ENCODE data around the gene SLC35F3.
"Not testable (repeated sequence)": the region's sequence is repeated elsewhere in the genome, so short reads cannot be mapped to it uniquely, and the experiment has no call there.

SLC35F3 gene

DNA sequence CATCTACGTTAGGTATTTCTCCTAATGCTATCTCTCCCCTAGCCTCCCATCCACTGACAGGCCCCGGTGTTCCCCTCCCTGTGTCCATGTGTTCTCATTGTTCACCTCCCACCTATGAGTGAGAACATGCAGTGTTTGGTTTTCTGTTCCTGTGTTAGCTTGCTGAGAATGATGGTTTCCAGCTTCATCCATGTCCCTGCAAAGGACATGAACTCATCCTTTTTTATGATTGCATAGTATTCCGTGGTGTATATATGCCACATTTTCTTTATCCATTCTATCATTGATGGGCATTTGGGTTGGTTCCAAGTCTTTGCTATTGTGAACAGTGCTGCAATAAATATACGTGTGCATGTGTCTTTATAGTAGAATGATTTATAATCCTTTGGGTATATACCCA is 247.9 kb downstream of the SLC35F3 start:
- not testable (repeated sequence) for DNase-seq

DNA sequence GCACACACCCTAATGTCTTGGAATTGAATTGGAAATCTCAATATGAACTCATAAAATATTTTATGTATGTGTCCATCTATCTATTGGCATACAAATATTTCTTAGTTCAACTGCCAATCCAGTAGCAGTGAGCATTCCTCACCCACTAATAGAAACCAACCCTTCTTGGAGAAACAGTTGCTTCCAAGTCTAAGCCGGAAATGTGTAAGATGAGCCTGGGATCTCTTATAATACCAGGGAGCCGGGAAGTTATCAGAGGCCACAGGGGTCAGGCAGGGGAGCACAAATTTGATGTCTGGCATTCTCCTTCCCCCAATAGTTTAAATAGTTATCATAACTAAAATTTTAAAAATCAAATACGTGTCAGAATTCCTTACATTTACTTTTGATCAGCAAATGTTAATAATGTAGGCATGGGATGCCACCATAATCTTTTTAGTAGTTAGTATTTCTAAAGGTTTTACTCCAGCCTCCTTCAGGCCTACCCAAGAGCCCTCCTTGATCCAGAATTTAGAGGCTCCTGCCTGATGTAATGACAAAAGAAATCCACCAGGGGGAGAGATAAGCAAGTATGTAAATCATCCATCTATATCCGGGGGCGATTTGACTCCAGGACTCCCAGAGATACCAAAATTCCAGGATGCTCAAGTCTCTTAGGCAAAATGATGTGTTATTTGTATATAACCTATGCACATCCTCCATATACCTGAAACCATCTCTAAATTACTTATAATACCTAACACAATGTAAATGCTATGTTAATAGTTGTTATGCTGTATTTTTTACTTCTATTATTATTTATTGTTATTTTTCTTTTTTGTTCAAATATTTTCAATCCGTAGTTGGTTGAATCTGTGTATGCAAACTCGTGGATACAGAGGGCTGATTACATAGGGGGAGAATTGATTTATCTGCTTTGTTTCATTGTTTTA is 250.1 kb downstream of the SLC35F3 start:
- DNase-seq, result peak; percentile 77

DNA sequence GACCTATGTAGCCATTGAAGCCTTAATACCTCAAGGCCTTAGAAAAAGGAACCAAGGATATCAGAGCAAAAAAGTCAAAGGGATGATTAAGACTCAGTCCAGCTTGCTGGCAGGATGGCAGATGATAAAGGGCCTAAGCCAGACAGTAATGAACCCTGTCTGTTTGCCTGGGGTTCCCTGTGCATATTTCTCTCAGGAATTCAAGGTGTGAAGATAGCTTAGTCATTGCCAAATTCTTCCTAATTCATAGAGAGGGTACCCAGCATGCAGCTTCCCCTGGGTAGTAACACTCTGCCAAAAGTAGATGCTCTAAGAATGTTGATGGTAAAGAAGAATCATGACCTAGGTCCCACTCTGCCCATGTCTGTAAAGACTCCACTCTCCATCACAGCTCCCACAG is 258.2 kb downstream of the SLC35F3 start:
- no peak for DNase-seq

DNA sequence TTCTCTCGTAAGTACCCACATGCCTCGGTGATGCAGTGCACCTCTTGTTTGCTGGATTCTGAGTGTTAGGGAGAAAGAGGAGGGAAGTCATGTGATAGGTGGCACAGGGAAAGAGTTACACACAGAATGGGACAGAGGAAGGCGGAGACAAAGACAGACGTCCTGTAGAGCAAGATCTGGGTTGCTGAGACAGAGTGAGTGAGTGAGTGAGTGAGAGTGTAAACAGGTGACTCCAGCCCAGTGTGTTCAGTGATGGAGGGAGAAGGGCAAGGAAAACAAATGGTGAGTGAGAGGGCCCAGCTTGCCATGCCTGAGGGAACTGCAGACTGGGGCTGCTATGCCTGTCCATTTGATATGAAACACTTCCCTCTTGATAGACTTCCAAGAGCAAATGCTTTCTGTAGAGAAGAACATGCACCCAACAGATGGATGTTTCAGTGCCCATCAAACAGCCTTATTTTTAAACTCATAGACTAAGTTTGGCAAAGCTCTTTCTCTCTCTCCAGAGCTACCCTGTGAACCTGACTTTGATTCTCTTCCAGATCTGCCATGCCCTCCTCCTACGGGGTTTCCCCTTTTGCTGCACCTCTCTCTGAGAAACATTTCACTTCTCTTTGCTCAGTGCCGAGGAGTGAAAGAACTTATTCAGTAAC is 258.9 kb downstream of the SLC35F3 start:
- DNase-seq, result no peak

DNA sequence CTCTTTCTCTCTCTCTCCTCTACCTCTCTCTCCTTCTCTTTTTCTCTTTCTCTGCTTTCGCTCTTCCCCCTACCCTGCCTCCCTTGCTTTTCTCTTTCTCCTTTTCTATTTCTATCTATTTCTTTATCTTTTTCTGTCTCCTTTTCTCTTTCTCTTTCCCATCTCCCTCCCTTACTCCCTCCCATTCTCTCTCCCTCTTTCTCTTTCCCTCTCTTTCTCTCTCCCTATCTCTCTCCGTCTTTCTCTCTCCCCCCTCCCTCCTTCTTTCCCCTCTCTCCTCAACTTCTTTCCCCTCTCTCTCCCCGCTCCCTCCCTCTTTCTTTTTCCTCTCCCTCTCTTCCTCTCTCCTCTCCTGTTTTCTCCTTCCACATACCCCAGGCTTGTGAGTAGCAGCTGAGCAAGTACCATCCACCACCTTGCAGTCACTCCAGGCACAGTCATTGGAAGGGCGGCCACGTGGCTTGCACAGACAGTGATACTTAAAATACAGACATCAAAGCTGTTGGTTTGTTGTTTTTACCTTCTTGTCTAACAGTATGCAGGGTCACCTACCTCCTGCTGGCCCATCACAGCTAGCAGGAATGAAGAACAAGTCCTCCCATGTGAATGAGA is 259.7 kb downstream of the SLC35F3 start:
- DNase-seq, result no peak

DNA sequence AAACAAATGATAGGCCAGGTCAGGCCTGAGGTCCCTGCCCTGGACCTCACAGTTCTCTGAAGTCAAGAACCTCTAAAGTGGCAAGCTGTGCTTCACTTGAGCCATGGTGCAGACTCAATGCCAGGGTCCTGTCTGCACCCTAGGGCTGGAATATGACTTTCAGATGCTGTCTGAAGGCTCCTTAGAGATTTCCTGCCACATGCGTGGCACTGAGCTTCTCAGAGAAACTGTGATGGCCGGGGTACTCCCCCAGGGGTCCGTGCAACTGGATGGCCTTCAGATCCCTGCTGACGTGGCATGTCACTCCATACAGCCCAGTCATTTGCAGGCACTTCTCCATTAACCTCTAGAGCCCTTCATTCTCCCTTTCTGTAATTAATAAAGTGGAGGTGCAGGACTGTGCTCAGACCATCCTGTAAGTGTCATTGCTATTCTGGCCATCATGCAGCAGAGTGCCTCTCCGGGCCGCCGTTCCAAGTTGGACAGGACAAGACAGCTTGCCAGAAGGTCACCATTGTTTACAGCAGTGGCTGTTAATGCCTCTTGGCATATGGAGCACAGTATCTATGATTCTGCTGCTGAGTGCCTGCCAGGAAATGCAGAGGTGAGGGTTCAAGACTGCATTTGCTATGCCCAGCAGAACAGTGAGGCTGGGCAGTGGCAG is 263.7 kb downstream of the SLC35F3 start:
- DNase-seq, result no peak

DNA sequence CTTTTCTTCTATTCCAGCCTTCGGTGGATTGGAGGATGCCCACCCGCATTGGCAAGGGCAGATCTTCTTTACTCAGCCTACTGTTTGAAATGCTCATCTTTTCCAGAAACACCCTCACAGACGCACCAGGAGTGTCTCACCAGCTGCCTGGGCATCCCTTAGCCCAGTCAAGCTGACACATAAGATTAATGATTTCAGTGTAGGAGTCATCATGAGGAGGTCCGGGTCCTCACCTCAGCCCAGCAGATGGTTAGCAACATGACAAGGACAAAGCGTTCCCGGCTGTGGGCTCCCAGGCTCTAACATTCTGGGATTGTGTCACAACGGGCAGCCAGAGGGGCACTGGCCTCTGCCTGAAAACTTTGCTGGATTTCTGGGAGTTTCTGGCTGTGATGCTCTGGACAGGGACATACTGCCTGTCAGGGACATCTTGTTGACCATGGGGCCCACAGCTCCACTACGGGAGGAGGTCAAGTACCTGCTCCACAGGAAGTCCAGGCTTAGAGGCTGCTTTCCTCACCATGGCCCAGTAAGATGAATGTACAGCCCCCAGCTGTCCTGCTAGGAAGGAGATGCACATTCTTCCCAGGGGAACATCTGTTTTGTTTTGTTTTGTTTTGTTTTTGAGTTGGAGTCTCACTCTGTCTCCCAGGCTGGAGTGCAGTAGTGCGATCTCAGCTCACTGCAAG is 264.8 kb downstream of the SLC35F3 start:
- no peak for DNase-seq

DNA sequence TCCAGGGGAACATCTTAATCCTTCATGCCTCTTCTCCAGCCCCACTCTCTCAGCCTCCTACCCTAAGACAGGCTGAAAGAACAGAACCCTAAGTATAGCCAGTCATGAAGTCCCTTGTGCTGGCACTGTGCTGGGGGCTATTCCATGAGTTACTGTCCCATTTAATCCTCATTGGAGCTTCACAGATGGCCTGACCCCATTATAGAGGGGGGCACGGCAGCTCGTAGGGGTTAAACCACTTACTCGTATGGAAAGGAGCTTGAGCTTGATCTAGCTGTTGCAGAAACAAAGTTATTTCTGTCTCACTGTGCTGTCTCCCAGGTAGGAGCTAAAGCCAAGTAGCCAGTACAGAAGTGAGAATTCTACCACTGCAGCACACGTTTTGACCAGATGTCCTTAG is 265.6 kb downstream of the SLC35F3 start:
- DNase-seq, result no peak

DNA sequence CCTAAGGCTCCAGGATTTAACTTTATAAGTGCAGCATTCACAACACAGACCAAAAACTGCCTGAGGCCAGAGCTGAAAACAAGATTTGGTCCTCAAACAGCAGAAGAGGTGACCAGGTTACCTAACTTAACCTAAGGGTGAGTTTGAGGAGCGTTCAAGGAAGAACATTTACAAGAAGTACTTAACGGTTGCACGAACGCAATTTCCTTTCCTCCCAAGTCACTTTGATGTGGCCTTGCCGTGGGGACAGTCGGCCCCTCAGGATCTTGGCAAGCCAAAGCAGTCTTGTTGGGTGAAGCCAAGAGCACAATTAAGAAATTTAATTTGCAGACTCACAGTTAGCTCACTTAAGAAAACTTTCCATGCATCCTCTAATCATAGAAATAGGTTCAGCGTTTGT is 266.1 kb downstream of the SLC35F3 start:
- no peak for DNase-seq

DNA sequence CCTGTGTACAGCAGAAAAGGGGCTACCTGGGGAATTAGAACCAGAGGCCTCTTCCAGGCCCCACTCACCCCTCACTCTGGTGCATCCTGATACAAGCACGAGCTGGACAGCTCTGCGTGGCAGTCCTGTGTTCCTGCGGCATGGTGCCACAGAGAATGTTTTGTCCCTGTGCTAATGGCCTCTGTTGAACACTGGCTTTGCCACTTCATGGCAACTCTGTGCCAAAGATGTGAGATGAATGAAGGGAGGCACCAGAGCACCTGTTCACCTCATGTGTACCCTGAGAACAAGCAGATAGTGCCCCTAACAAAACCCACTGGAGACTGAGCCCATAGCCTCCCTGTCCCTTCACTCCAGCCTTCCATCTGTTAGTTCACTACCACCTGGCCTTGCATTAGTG is 269.5 kb downstream of the SLC35F3 start:
- no peak for DNase-seq

DNA sequence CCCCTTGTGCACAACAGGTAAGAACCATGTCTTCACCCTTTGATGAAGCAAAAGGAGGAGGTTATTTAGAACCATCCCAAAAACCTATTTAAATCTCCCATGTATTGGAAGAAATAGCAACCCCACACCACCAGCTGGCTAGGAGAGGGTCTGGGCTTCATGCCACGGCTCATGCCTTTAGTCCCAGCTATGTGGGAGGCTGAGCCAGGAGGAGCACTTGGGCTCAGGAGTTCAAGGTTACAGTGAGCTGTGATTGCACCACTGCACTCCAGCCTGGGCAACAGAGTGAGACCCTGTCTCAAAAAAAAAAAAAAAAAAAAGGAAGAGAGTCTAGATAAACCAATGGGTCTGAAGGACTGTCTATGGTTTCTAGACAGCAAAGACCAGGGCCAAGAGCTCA is 270.9 kb downstream of the SLC35F3 start:
- DNase-seq, result no peak

DNA sequence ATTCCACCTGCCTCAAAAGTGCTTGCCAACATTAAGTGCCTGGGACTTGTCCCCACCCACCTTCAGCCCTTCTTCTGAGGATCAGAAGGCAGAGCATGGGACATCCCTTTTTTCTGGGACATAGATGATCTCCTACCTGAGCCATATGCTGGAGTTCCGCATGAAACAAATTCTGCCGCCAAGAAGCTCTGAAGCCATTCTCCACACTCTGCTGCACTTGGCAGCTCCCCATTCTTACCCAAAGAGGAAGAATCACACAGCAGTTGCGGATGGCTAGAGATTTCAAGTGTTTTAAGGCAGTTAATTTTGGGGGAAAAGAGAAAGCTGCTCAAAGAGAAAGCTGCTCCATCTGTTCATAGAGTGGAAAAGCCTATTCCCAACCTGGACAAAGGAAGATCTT is 271.5 kb downstream of the SLC35F3 start:
- DNase-seq, result peak; percentile 23

DNA sequence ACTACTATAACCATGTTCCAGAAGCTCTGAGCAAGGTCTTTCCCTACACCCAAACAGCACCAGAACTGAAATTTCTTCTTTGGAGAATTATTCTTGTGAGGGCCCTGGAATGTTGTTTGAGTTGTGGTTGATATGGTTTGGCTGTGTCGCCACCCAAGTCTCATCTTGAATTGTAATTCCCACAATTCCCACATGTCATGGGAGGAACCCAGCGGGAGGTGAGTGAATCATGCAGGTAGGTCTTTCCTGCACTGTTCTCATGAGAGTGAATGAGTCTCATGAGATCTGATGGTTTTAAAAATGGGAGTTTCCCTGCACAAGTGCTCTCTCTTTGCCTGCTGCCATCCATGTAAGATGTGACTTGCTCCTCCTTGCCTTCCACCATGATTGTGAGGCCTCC is 272.4 kb downstream of the SLC35F3 start:
- DNase-seq, result not testable (repeated sequence)

DNA sequence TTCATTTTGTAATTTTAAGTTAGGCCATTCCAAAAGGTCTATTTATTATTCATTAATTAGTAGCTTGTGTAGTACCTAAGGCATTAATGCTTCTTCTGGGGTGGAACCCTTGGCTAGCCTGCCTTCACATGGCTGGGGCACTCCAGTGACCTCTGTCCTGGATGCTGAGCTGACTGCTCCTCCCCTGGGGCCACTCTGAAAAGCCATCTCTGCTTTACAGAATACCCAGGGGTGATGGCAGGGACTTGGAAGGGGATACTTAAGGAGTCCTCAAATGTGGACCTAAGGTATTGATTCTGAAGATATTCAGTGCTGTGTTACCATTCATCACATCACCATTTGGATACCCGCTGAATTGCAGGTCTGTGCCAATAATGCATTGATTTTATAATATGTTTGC is 281.0 kb downstream of the SLC35F3 start:
- DNase-seq, result no peak

DNA sequence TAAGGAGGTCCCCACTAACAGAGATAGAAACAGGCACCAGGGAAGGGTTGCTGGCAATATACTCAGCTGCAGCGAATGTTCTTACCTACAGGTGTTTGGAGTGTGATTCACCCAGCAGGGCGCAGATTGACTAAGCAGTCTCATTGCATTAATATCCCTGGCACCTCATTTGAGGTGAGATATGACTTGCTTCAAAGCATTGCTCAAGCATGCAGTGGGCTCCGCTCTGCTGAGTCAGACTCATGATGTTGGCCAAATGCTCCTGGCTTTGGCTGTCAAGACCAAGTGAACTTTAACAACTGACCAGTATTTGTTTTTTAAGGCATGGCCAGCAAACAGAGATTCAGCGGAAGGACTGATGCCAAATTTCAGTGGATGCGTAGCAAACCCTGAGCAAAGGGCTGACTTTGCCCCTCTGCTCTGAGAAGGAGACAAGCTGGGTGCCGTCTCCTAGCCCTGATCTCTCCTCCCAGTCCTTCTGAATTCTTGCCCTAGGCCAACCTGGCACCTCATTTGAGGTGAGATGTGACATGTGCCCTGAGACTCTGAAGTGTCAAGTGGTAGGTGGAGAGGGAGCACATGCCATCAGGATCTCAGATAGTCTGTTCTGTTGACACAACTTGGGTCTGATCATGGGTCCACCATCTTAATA is 281.7 kb downstream of the SLC35F3 start:
- DNase-seq, result no peak

DNA sequence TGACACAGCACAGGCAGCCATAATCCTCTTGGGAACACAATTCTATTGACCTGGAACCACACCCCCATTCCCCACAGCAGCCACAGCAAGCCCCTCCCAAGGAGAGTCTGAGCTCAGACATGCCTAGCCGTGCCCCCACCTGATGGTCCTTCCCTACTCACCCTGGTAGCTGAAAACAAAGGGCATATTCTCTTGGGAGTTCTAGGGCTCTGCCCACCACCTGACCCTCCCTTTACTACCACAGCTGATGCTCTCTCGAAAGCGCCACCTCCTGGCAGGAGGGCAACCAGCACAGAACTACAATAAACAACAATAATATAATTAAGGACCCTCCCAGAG is 283.9 kb downstream of the SLC35F3 start:
- DNase-seq, result peak; percentile 99

DNA sequence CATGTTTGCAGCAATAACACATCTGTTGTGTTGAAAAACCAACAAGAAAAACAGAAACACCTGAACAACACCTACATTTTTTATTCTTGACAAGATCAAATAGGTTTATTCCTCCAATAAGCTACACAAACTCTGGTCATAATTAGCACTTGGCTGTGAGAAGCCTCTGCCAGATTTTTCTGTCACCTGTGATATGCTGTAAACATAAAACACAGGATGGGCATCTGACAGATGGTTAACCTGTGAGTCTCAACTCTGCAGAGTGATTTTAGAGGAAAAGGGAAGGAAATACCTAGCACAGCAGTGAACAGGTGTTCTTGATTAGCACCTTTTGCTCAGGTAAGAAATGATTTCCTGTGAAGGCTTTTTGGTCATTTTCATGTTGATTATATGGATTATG is 293.4 kb downstream of the SLC35F3 start:
- DNase-seq, result peak; percentile 88

DNA sequence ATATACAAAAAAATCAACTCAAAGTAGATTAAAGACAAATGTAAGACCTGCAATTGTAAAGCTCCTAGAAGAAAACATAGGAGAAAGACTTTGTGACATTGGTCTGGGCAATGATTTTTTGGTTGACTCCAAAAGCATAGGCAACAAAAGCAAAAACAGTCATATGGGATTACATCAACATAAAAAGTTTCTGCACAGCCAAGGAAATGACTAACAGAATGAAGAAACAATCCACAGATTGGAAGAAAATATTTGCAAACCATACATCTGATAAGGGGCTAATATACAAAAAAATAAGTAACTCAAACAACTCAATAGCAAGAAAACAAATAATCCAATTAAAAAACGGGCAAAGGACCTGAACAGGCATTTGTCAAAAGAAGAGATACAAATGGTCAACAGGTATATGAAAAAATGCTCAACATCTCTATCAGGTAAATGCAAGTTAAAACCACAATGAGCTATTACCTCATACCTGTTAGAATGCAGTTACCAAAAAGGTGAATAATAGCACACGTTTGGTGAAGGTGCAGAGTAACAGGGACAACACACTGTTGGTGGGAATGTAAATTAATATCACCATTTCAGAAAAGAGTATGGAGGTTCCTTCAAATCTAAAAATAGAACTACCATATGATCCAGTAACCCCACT is 295.1 kb downstream of the SLC35F3 start:
- DNase-seq, result no peak

DNA sequence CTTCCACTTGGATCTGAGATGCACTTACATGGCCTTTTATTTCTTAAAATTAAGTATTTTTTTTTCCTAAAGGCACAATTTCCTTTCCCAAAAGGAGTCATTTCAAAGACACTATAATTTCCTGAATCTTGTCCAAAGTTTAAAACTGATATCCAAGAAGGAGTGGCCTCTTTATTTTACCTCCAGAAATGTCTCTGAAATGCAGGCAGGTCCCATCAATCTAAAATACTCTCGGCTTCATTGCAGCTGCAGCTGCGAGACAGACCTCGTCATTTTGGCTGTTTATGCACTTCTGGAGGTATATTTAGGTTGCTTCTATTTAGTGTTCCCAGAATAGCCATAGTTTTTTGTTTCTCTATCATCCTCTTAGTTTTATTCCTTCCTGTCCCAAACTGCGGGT is 296.1 kb downstream of the SLC35F3 start:
- DNase-seq, result no peak

DNA sequence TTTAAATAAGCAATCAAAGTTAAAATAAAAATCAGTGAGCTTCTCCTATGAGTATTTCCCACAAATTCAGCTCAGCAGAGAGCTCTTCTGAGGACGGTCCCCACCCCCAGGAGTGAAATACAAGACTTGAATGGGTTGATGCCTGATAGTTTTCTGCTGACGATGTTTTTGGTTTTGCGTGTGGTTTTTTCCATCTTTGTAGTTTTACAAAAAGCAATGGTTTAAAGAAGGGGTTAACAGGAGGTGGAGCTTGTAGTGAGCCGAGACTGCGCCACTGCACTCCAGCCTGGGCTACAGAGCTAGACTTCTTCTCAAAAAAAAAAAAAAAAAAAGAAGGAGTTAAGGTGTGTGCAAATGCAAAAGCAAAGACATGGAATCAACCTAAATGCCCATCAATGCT is 297.1 kb downstream of the SLC35F3 start:
- DNase-seq, result no peak

DNA sequence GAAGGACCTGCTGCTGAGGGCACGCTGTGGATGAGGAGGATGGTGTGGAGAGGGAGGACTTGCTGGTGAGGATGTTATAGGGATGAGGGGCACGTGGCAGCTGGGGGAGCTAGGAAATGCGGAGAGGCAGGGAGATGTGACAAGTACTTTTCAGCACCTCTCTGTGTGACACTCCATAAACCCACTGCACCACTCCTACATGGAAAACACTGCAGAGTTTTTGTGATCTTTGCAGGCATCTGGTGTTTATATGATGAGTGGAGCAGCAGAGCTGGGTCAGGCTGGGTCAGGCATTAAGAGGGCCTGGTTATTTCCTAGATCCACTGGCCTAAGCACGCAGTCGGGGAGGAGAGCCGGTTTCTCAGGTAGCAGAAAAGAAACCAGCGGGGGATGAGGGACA is 301.5 kb downstream of the SLC35F3 start:
- no peak for DNase-seq

Data from NCI-H2171 treated with DMSO at 0.1 percent for 48 hours (cell line).